Adrenal gland (tissue), 5 donors: ENCODE data around the gene INPP5A.

Experiments
- CTCF ChIP-seq, 6 experiments: fragments of 450-650 bp in 4 of 6; fragments of 200-600 bp in 2 of 6; sonication (generic) in 1 of 6; IDR thresholded peaks; 1 replicate in 5 of 6; 2 replicates in 1 of 6; pipeline versions ENCODE4 v1.5.1 to v1.8.0; 2016 to 2021; ENCODE audit warnings: antibody characterized with exemption in 6 of 6, mild to moderate bottlenecking in 2 of 6, moderate library complexity in 1 of 6
- POLR2A ChIP-seq, 2 donors: fragments of 450-650 bp; IDR thresholded peaks; one replicate each; pipeline ENCODE4 v1.6.1; 2017; ENCODE audit warnings: antibody characterized with exemption in 2 of 2, mild to moderate bottlenecking in 2 of 2, moderate library complexity in 1 of 2
- donor health status: DM: no; HTN: no; CAD: no.

GRCh38 chr10:132696204-132696603 lies 158.6 kb downstream of the INPP5A start:
- TF ChIP-seq CTCF (IDR thresholded peaks at IDR 0.05) (no peak), POLR2A (IDR thresholded peaks at IDR 0.05) (no peak)
